HG02642 (cell line): ENCODE data around the gene DSTYK.

Source experiments
- ATAC-seq: cut with Tn5 transposase; IDR thresholded peaks from one replicate; pipeline ENCODE4 v1.9.1; 2021; ENCODE audit warnings: mild to moderate bottlenecking; ENCODE audit not compliant: unreplicated experiment, poor library complexity

The DSTYK gene, protein sequence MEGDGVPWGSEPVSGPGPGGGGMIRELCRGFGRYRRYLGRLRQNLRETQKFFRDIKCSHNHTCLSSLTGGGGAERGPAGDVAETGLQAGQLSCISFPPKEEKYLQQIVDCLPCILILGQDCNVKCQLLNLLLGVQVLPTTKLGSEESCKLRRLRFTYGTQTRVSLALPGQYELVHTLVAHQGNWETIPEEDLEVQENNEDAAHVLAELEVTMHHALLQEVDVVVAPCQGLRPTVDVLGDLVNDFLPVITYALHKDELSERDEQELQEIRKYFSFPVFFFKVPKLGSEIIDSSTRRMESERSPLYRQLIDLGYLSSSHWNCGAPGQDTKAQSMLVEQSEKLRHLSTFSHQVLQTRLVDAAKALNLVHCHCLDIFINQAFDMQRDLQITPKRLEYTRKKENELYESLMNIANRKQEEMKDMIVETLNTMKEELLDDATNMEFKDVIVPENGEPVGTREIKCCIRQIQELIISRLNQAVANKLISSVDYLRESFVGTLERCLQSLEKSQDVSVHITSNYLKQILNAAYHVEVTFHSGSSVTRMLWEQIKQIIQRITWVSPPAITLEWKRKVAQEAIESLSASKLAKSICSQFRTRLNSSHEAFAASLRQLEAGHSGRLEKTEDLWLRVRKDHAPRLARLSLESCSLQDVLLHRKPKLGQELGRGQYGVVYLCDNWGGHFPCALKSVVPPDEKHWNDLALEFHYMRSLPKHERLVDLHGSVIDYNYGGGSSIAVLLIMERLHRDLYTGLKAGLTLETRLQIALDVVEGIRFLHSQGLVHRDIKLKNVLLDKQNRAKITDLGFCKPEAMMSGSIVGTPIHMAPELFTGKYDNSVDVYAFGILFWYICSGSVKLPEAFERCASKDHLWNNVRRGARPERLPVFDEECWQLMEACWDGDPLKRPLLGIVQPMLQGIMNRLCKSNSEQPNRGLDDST

DNA sequence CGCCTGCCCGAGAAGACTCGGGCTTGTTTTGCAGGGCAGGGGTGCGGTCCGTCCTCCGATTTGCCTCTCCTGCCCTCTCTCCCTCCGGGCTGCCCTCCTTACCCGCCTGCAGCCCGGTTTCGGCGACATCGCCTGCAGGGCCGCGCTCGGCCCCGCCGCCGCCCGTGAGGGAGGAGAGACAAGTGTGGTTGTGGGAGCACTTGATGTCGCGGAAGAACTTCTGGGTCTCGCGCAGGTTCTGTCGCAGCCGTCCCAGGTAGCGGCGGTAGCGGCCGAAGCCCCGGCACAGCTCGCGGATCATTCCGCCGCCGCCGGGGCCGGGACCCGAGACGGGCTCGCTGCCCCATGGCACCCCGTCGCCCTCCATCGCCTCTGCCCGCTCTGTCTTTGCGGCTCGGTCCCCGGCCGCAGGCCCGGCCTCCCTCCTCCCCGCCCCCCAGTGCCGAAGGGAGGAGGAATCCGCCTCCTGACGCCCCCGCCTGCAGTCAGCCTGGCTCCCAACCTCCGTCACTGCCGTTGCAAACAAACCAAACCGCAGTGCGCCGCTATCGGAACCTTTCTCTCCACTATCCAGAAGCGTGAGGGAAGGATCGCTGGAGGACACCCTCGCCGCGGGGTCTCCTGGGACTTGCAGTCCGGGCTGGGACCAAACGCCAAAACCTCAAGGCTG, at the start of gene DSTYK:
Gene DSTYK, minus strand, starts transcription at position 534 of the 670 bp plus-strand sequence. Its CDS starts 167 bp downstream, at position 367.
- ATAC-seq: peak; percentile 91

DNA sequence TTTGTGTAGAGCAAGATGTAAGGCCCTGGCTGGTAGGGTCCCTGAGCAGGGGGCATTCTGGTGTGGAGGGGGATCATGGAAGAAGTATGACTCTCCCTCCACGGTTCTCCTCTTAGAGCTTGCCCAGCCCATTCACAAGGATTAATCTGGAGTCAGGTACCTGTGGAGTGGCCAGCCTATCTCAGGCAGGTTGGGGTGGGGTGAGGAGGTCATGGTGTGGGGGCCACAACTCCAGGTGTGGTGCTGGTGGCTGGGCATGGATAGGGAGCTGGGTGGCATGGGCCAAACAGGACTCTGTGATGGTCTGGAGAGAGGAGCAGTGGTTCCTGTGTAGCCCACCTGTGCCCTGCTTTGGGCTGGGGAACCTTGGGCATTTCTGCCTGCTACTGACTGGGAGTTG, 48.5 kb upstream of the DSTYK start:
- ATAC-seq: no peak

- no peak for ATAC-seq
Observed at GRCh38 chr1:205259324-205259832, 47.9 kb upstream of the DSTYK start.

GRCh38 chr1:205258719-205259118, 47.2 kb upstream of the DSTYK start:
- no peak for ATAC-seq

DNA sequence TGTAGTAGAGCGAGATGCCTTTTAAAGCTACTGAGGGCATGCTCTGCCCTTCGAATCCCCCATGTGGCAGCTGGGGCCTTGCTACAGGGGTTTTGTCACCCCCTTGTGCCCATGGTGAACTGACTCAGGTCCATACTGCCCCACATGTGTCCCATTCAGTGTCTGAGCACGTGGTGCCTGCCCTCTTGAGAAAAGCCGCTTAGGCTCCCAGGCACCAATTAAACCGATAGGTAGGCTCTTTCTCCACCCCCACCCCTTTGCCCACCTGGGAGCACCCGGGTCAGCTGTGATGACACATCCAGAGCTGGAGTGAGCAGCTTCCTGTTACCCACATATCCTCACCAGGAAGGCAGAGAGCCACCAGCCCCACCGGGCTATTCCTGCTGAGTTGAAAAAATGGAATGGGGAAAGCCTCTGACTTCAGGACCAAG, 46.8 kb upstream of the DSTYK start:
- ATAC-seq: no peak

GRCh38 chr1:205257735-205258134, 46.2 kb upstream of the DSTYK start:
- no peak for ATAC-seq

DNA sequence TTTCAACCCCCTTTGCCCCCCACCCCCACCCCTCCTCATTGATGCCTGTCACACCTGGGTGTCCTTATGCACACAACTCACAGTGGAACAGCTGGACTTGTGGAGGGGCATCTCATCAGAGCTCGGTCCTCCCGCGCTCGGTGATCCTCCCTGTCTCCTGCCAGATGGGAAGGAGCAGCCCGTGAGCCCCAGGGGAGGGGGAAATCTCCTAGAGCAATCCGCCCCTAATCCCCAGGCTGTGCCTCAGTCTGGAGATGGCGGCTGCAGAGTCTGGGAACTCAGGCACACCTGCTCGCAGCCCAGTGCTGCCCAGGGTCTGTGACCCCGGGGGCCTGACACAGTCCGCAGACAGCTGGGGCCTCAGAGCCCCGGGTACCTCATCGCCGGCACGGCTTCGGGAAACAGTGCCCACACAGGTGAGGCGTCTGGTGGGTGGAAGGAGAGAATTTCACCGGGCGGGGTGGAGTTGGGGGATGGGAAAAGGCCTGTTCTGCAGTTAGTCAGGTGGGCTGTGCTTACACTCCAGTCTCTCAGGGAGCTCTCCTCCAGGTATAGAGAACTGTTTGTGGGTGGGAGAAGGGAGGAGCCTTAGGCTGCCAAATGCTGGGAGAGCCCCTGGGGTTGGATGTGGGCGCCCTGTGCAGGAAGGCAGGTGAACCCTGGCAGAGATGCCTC, 45.6 kb upstream of the DSTYK start:
- no peak for ATAC-seq

GRCh38 chr1:205255941-205256780, 44.7 kb upstream of the DSTYK start:
- peak; percentile 68 for ATAC-seq

DNA sequence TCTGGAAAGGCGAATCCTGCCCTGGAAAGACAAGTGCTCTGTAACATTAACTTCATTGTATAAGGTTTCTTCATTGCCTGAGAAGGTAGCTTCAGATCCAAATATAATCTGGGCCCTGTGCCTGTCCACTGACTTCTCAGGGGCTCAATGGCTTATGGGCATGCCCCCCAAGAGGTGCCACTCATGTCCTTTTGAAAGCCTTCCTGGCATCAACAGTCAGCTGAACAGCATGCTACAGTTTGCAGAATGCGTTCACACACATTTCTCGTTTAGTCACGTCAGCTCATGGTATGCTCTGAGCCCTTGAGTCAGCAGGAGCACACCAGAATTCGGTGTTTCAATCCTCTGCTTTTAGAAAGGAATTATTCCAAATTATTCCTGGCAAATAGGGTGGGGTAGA, 40.1 kb upstream of the DSTYK start:
- ATAC-seq: no peak

GRCh38 chr1:205250699-205251098, 39.2 kb upstream of the DSTYK start:
- no peak for ATAC-seq

DNA sequence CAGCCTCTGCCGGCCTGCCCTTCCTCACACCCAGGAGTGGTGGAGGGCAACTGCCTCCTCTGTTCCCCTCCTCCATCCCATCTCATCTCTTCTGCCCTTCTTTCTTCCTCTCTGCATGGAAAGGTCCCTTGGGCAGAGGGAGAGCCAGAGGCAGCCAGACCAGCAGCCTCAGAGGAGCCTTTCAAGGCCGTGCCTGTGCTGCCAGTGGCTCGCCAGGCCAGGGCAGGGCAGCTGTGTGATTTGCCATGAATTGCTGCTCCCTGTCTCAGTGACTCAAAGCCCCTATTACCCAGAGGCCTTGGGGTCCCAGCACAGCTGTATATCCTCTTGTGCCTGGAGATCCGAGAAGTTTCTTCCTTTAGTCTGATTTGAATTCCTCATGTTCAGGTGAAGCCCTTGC, 38.1 kb upstream of the DSTYK start:
- ATAC-seq: no peak

DNA sequence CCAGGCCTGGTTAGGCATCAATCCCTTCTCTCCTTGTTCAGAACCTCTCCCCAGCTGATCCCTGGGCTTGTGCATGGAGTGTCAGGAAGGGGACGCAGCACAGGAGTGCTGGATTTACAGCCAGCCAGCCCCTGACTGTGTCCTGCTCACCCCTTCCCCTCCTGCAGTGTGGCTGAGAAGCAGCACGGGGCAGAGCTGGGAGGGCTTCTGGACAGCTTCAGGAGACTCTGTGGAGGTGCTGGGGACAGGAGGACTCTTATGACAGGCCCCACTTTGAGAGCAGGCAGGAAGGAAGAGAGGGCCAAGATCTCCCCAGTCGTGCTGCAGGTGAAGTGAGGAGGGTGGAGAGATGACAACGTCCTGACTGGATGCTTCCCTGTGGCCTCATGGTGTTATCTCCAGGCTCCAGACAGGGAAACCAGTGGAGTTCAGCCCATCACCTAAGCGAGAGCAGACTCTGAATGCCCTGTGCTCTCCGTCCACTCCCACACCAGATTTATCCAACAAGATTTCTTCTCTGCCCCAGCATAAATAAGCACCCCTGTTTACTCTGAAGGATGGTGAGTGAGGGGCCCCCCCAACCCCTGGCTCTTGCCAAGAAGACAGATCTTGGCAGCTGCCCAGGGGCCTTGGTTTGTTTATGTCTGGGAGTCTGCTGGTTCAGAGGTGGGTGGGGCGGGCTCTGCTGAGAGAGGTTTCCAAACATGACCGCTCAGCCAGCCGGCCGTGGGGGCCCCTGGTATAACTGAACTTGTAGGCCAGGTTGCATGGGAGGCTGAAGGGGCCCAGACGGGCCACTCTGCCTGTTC, 37.5 kb upstream of the DSTYK start:
- no peak for ATAC-seq

DNA sequence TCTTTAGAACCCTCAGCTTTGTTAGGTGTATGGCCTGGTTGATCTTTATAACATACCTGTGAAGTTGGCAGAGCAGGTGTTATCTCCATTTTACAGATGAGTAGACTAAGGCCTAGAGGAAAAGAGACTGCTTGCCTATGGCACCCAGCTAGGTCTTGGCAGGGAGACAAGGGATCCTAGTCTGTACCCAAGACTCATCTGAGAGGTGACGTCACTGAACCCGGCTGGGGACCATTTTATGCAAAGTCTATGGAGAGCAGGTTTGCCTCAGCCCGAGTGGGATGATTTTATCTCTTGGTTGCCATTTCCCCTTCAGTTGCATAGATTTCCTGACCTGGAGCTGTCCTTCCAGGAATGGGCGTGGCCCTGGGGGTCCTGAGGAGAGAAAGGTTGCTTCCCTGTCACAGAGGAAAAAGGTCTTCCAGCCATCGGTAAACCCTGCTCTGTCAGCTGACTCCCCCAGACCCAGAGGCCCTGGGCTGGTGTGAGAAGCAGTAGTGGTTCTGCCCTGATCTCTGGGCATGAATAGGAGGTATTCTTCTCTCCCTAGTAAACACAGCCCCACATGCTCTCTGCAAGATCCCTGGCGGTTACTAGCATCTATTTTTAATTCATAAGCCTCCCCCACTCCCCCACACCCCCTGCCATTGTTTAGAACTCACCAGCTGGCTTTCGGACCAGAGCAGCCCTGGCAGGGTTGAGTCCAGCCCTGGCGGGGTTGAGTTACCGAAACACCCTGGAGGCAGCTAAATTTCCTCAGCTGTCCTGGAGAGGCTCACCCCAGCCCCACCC, 35.8 kb upstream of the DSTYK start:
- no peak for ATAC-seq

DNA sequence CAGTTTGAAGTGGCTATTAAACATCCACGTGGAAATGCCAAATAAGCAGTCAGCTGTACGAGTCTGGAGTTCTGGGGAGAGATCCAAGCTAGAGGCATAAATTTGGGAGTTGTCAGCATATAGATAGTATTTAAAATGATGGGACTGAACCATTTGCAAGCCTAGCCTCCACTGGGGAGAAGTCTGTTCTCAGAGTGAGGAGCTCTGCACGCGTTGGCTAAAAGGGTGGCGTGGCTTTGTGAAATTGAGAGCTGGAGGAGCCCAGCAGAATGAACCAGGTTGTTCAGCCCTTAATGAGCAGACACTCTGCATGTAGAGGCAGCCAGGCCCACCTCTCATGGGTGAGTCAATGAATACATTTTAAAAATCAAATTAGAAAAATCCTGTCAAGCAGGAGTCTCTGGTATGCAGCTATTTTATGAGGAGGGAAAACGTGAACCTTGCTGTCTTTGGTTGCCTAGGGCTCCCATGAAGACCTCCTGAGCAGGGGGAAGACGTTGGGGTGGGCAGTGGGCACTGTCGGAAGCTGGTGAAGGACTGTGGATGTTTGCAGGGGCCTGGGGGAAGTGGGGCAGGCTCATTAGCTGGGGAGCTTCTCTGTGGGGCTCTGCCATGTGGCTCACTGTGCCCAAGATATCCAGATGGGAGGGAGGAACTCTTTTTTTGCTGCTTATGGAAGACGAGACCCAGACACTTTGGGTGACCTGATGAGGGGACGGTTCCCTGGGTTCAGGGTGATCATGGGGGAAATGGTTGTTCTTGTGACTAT, 35.0 kb upstream of the DSTYK start:
- no peak for ATAC-seq

- no peak for ATAC-seq
Observed at GRCh38 chr1:205245096-205245495, 33.6 kb upstream of the DSTYK start.

DNA sequence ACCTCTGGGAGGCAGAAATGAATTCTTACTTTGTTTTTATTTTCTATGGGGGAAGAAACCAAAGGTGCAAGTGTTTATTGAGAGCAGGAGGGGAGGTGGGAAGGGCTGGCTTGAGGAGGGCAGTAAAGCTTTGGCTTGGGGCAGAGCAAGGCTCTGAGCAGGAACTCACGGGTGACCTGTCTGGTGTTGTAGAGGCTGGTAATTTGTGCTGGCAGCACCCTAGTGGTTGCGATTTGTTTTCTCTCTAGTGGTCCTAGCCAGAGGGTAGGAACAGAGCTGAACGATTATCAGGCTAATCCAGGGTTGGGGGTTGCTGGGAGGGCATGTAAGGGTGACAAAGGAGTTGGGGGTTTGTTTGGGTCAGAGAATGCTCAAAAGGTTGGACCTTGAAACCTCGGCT, 32.9 kb upstream of the DSTYK start:
- ATAC-seq: no peak
